Measurements from ENCODE around the gene TRIM3. TPM values are rescaled to one million over a fixed set of nuclear protein-coding genes. Genes with fewer than 3 reads are reported as not detected.

The TRIM3 gene
- total RNA-seq, 1 donor from 2014 or later = 40.4 TPM

DNA sequence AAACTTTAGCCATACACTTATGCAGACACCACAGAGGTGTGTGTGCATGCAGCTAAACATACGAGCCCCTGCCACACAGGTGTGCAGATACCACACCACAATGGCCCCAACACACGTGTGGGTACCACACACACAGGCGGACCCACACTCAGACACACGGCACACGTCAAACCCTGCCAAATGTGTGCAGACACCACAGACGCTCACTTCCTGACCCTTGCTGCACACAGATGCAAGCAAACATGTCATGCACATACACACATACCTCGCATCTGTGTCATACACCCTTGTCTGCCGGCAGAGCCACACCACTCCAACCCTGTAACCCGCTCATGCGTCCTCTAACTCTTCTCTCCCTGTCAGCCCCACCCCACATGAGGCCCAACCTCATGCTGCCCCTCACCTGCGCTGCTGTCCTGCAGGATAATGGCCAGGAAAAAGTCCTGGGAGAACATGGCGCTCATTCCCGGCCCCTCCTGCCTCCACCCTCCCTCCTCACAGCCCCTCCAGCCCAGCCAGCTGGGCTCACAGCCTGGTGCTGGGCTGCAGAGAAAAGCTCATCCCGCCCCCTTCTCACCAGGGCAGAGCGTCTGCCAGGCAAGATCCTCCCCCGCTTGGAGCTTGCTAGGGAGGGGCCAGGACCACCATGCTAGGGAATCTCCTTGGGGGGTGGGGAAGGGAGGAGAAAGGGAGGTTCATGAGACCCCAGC lies 69.2 kb downstream of the TRIM3 start:
- no peak for FAIRE-seq

DNA sequence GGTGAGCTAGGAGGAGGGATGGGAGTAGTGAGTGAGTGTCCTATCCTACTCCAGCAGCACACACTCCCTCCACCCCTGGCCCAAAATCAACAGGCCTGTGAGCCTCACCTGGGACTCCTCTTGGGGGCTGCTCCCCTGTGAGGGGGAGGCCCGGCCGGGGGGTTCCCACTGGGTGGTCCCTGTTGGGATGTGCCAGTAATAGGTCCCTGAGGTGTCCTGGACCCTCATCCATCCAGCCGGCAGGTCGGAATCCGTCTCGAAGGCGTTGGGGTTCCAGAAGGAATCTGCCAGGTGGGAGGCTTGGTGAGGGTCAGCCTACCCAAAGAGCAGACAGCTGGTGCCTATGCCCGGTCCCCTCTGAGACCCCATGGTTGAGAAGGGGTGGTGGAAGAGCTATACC lies 70.2 kb downstream of the TRIM3 start:
- DNase-seq (ENCODE audit: low spot score in 2 of 2) (no peak), FAIRE-seq (no peak)

More for the DNA sequence above, 69.2 kb downstream of the TRIM3 start:
- peak in 1 of 2 donors; percentile 57 for DNase-seq (ENCODE audit: low spot score in 2 of 2)

DNA sequence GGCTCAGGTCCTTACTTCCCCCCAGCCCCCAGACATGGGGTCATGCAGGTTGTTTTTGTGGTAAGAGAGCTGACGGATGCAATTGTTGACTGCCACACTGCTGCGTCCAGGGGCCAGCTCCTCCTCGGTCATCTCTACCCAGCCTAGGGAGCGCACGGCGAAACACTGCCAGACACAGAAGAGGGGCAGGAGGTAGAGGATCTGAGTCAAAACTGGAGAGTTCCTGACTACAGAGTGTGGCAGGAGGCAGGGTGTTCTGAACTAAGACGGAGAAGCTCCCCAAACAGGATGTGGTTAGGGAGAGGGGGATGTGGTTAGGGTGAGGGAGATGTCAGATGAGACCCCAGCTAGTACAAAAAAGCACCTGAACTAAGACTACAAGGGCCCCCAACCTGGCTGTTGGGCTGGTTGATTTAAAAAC lies 71.2 kb downstream of the TRIM3 start:
- DNase-seq (ENCODE audit: low spot score in 2 of 2) = no peak
- no peak for FAIRE-seq

GRCh38 chr11:6402061-6402470 lies 71.7 kb downstream of the TRIM3 start:
- no peak for DNase-seq (ENCODE audit: low spot score in 2 of 2)
- FAIRE-seq = no peak

- no peak for FAIRE-seq
- no peak for DNase-seq (ENCODE audit: low spot score in 2 of 2)
These were observed 72.3 kb downstream of the TRIM3 start for GRCh38 chr11:6401464-6401863.

GRCh38 chr11:6400431-6401345 lies 73.1 kb downstream of the TRIM3 start:
- FAIRE-seq (no peak), DNase-seq (ENCODE audit: low spot score in 2 of 2) (no peak)

Other genes starting within 250 kb of the TRIM3 start
- gene FHIP1B, start 239.3 kb downstream of the TRIM3 start, total RNA-seq = 19.6 TPM
- 0.41 TPM for gene CNGA4, start 234.9 kb downstream of the TRIM3 start, total RNA-seq
- 5.7 TPM for gene CCKBR, start 214.1 kb downstream of the TRIM3 start, total RNA-seq
- 7.3 TPM for gene CAVIN3, start 153.4 kb downstream of the TRIM3 start, total RNA-seq
- gene SMPD1, start 83.5 kb downstream of the TRIM3 start, total RNA-seq = 10.2 TPM
- 293 TPM for gene APBB1, start 54.8 kb downstream of the TRIM3 start, total RNA-seq
- 0.82 TPM for gene HPX, start 33.0 kb downstream of the TRIM3 start, total RNA-seq
- 25.3 TPM for gene ARFIP2, start 7.4 kb upstream of the TRIM3 start, total RNA-seq
- gene TIMM10B, start 7.6 kb upstream of the TRIM3 start, total RNA-seq = 21.2 TPM
- 2.4 TPM for gene DNHD1, start 23.3 kb upstream of the TRIM3 start, total RNA-seq
- gene RRP8, start 129.7 kb upstream of the TRIM3 start, total RNA-seq = 11.4 TPM
- gene ILK, start 129.8 kb upstream of the TRIM3 start, total RNA-seq = 48.1 TPM
- 10.2 TPM for gene TAF10, start 138.3 kb upstream of the TRIM3 start, total RNA-seq
- 3.3 TPM for gene TPP1, start 145.5 kb upstream of the TRIM3 start, total RNA-seq
- 38.3 TPM for gene DCHS1, start 181.9 kb upstream of the TRIM3 start, total RNA-seq
- 18.8 TPM for gene MRPL17, start 209.4 kb upstream of the TRIM3 start, total RNA-seq